PFSK-1 (cell line): ENCODE measurements around the gene GAGE12G.
"Not testable (repeated sequence)": the region's sequence is repeated elsewhere in the genome, so short reads cannot be mapped to it uniquely, and the experiment has no call there.

Experiments used
- FOXP2 ChIP-seq: optimal IDR thresholded peaks from 2 replicates; pipeline ENCODE3; 2011; ENCODE audit warnings: borderline replicate concordance, control low read depth, inconsistent platforms; ENCODE audit not compliant: insufficient read depth; ENCODE audit errors: extremely low read length, extremely low read depth
- POLR2AphosphoS5 ChIP-seq: IDR thresholded peaks from 2 replicates; pipeline ENCODE4 v1.6.1; 2012; ENCODE audit warnings: low read depth, mild to moderate bottlenecking, control low read depth, low read length, moderate library complexity
- SIN3A ChIP-seq: IDR thresholded peaks from 2 replicates; pipeline ENCODE4 v1.6.1; 2012; ENCODE audit warnings: mild to moderate bottlenecking, low read length, moderate library complexity, borderline replicate concordance; ENCODE audit not compliant: insufficient read depth
- TAF1 ChIP-seq: IDR thresholded peaks from 2 replicates; pipeline ENCODE4 v1.6.1; 2012; ENCODE audit warnings: low read length, control low read depth, borderline replicate concordance; ENCODE audit not compliant: insufficient read depth
- TF ChIP-seq, protein P1 (sequence below), 2 experiments: IDR thresholded peaks; 2 replicates each; pipeline versions ENCODE4 v1.6.1 to v1.8.0; 2011 to 2012; ENCODE audit warnings: low read depth in 2 of 2, low read length in 2 of 2, control low read depth in 1 of 2, inconsistent platforms in 1 of 2, mild to moderate bottlenecking in 1 of 2, moderate library complexity in 1 of 2; ENCODE audit not compliant: insufficient read depth in 1 of 2

GAGE12G gene

DNA sequence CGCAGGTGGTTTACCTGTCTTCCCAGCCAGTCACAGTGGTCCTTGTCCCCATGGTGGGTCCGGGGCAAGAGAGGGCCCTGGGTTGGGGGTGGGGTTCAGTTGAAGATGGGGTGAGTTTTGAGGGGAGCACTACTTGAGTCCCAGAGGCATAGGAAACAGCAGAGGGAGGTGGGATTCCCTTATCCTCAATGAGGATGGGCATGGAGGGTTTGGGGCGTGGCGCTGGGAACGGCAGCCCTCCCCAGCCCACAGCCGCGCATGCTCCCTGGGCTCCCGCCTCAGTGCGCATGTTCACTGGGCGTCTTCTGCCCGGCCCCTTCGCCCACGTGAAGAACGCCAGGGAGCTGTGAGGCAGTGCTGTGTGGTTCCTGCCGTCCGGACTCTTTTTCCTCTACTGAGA is 9.4 kb downstream of the GAGE12G start, which contains the start of gene GAGE12H:
TSS of gene GAGE12H (plus strand) at position 301 of the 400 bp plus-strand sequence. CDS start 1,155 bp downstream, outside the sequence.
- not testable (repeated sequence) for TF ChIP-seq TAF1, POLR2AphosphoS5
- TF ChIP-seq, protein P1, sequence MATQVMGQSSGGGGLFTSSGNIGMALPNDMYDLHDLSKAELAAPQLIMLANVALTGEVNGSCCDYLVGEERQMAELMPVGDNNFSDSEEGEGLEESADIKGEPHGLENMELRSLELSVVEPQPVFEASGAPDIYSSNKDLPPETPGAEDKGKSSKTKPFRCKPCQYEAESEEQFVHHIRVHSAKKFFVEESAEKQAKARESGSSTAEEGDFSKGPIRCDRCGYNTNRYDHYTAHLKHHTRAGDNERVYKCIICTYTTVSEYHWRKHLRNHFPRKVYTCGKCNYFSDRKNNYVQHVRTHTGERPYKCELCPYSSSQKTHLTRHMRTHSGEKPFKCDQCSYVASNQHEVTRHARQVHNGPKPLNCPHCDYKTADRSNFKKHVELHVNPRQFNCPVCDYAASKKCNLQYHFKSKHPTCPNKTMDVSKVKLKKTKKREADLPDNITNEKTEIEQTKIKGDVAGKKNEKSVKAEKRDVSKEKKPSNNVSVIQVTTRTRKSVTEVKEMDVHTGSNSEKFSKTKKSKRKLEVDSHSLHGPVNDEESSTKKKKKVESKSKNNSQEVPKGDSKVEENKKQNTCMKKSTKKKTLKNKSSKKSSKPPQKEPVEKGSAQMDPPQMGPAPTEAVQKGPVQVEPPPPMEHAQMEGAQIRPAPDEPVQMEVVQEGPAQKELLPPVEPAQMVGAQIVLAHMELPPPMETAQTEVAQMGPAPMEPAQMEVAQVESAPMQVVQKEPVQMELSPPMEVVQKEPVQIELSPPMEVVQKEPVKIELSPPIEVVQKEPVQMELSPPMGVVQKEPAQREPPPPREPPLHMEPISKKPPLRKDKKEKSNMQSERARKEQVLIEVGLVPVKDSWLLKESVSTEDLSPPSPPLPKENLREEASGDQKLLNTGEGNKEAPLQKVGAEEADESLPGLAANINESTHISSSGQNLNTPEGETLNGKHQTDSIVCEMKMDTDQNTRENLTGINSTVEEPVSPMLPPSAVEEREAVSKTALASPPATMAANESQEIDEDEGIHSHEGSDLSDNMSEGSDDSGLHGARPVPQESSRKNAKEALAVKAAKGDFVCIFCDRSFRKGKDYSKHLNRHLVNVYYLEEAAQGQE (IDR thresholded peaks at IDR 0.05; ENCODE audit: insufficient read depth in 1 of 2, low read depth in 2 of 2, low read length in 2 of 2), result not testable (repeated sequence)

DNA sequence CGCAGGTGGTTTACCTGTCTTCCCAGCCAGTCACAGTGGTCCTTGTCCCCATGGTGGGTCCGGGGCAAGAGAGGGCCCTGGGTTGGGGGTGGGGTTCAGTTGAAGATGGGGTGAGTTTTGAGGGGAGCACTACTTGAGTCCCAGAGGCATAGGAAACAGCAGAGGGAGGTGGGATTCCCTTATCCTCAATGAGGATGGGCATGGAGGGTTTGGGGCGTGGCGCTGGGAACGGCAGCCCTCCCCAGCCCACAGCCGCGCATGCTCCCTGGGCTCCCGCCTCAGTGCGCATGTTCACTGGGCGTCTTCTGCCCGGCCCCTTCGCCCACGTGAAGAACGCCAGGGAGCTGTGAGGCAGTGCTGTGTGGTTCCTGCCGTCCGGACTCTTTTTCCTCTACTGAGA is 19.0 kb downstream of the GAGE12G start, which contains the start of gene GAGE2A:
TSS of gene GAGE2A (plus strand) at position 301 of the 400 bp plus-strand sequence. CDS start 1,155 bp downstream, outside the sequence.
- not testable (repeated sequence) for TF ChIP-seq FOXP2, TAF1
- TF ChIP-seq, protein P1 (IDR thresholded peaks at IDR 0.05; ENCODE audit: insufficient read depth in 1 of 2, low read depth in 2 of 2, low read length in 2 of 2), result not testable (repeated sequence)

DNA sequence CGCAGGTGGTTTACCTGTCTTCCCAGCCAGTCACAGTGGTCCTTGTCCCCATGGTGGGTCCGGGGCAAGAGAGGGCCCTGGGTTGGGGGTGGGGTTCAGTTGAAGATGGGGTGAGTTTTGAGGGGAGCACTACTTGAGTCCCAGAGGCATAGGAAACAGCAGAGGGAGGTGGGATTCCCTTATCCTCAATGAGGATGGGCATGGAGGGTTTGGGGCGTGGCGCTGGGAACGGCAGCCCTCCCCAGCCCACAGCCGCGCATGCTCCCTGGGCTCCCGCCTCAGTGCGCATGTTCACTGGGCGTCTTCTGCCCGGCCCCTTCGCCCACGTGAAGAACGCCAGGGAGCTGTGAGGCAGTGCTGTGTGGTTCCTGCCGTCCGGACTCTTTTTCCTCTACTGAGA is 28.5 kb downstream of the GAGE12G start, which contains the start of gene GAGE1:
TSS of gene GAGE1 (plus strand) at position 301 of the 400 bp plus-strand sequence. CDS start 1,155 bp downstream, outside the sequence.
- not testable (repeated sequence) for TF ChIP-seq TAF1, POLR2AphosphoS5
- TF ChIP-seq, protein P1 (IDR thresholded peaks at IDR 0.05; ENCODE audit: insufficient read depth in 1 of 2, low read depth in 2 of 2, low read length in 2 of 2), result not testable (repeated sequence)

DNA sequence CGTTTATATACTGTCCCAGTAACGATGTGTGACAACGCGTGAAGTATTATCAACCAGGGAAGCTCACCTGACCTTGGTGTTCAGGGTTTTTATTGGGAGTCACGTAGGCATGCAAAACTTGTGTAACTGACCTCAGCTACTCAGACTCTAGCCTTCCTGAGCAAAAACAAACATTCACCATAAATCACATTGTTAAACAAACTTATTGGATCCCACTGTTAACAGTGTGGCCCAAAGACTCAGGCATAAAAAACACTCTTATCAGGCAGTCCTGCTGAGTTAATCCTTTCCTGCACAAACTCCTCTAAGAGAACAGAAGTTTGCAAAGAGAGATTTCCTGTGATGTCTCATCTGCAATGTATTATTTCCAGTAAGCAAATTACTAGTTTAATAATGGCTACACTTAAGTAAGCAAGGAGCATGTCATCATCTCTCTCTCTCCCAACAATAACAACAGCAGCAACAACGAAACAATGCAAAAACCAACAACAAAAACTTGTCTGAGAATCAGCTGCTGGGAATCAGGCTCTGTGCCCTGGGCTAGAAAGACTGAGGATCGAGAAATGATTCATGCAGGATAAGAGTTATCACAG is 40.6 kb downstream of the GAGE12G start:
- TF ChIP-seq SIN3A (no peak), POLR2AphosphoS5 (no peak), TAF1 (no peak), FOXP2 (no peak)
- TF ChIP-seq, protein P1 (IDR thresholded peaks at IDR 0.05; ENCODE audit: insufficient read depth in 1 of 2, low read depth in 2 of 2, low read length in 2 of 2), result no peak

DNA sequence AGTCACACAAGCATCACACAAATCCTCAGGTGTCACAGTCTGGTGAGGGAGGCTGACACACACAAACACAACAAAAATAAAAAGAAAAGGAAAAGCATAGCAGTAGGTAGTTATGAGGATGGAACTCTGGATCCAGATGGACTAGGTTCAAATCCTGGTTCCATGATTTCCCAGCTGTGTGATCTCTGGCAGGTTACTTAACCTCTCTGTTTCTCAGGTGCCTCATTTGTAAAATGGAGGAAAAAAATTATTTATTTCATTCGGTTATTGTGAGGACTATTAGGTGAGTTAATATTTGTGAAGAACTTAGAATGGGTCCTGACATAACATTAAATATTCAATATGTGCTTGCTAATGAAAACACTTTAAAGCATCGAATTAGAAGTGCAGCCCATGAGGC is 48.4 kb downstream of the GAGE12G start:
- TF ChIP-seq FOXP2 (no peak), POLR2AphosphoS5 (no peak), SIN3A (no peak), TAF1 (no peak)
- TF ChIP-seq, protein P1 (IDR thresholded peaks at IDR 0.05; ENCODE audit: insufficient read depth in 1 of 2, low read depth in 2 of 2, low read length in 2 of 2), result no peak
